HepG2 (cell line): Measurements from ENCODE around the gene C16orf87. TPM values are rescaled to one million over a fixed set of nuclear protein-coding genes. Genes with fewer than 3 reads are reported as not detected.

Source experiments
- ARID2 ChIP-seq: sonication (generic); formaldehyde crosslinking; IDR thresholded peaks from 2 replicates; pipeline ENCODE4 v1.8.1; 2022; ENCODE audit warnings: mild to moderate bottlenecking, missing genetic modification reagents, borderline replicate concordance
- ATM ChIP-seq: fragments of 450-650 bp; IDR thresholded peaks from 2 replicates; pipeline ENCODE4 v1.7.1; 2017; ENCODE audit warnings: mild to moderate bottlenecking, borderline replicate concordance
- CBX1 ChIP-seq: IDR thresholded peaks from one replicate; pipeline ENCODE4 v1.6.1; 2016; ENCODE audit warnings: antibody characterized with exemption, low read depth
- CCAR2 ChIP-seq: fragments of 200-400 bp; formaldehyde crosslinking; optimal IDR thresholded peaks from 2 replicates; pipeline ENCODE3; 2018; ENCODE audit warnings: low read depth, mild to moderate bottlenecking, low read length, moderate library complexity
- DNMT1 ChIP-seq: sonication (generic); formaldehyde crosslinking; IDR thresholded peaks from 2 replicates; pipeline ENCODE4 v1.5.1; 2020; ENCODE audit warnings: mild to moderate bottlenecking, missing genetic modification reagents
- ETV5 ChIP-seq: IDR thresholded peaks from 2 replicates; pipeline ENCODE4 v1.6.1; 2018; ENCODE audit warnings: missing biosample characterization, missing genetic modification reagents, inconsistent platforms, borderline replicate concordance
- FOXM1 ChIP-seq: sonication (generic); formaldehyde crosslinking; IDR thresholded peaks from 2 replicates; pipeline ENCODE4 v1.5.0; 2020; ENCODE audit warnings: missing genetic modification reagents
- GABPB1 ChIP-seq: IDR thresholded peaks from 2 replicates; pipeline ENCODE4 v1.6.1; 2016; ENCODE audit warnings: mild to moderate bottlenecking, missing genetic modification reagents, moderate library complexity, missing compliant biosample characterization
- KAT8 ChIP-seq: IDR thresholded peaks from 2 replicates; pipeline ENCODE4 v1.6.1; 2016; ENCODE audit warnings: missing genetic modification reagents, missing compliant biosample characterization
- KLF12 ChIP-seq: sonication (generic); formaldehyde crosslinking; IDR thresholded peaks from 2 replicates; pipeline ENCODE4 v1.4.0; 2020; ENCODE audit warnings: missing genetic modification reagents, borderline replicate concordance
- LRRFIP1 ChIP-seq: sonication (generic); formaldehyde crosslinking; conservative IDR thresholded peaks from 2 replicates; pipeline ENCODE4 v1.4.0; 2020; ENCODE audit warnings: missing genetic modification reagents
- MATR3 ChIP-seq: sonication (generic); formaldehyde crosslinking; IDR thresholded peaks from 2 replicates; pipeline ENCODE4 v1.4.0; 2020; ENCODE audit warnings: missing genetic modification reagents
- RARG ChIP-seq: sonication (generic); formaldehyde crosslinking; IDR thresholded peaks from 2 replicates; pipeline ENCODE4 v1.4.0; 2020; ENCODE audit warnings: low read depth, mild to moderate bottlenecking, missing genetic modification reagents
- SMARCE1 ChIP-seq: fragments of 450-650 bp; IDR thresholded peaks from 2 replicates; pipeline ENCODE4 v1.6.1; 2017; ENCODE audit warnings: borderline replicate concordance
- ZNF326 ChIP-seq: sonication (generic); formaldehyde crosslinking; IDR thresholded peaks from 2 replicates; pipeline ENCODE4 v1.4.0; 2020; ENCODE audit warnings: missing genetic modification reagents, borderline replicate concordance
- ZNF34 ChIP-seq: sonication (generic); formaldehyde crosslinking; IDR thresholded peaks from 2 replicates; pipeline ENCODE4 v1.4.0; 2020; ENCODE audit warnings: mild to moderate bottlenecking, missing genetic modification reagents, borderline replicate concordance
- ZNF354B ChIP-seq: sonication (generic); formaldehyde crosslinking; IDR thresholded peaks from 2 replicates; pipeline ENCODE4 v1.8.0; 2022; ENCODE audit warnings: mild to moderate bottlenecking, missing genetic modification reagents
- ZNF44 ChIP-seq: sonication (generic); formaldehyde crosslinking; IDR thresholded peaks from 2 replicates; pipeline ENCODE4 v1.5.1; 2020; ENCODE audit warnings: mild to moderate bottlenecking, missing genetic modification reagents
- polyA plus RNA-seq, 8 experiments: library from polyadenylated mRNA; depleted of rRNA in 3 of 8; stranded (reverse) in 7 of 8; unstranded in 1 of 8; fragments of >200 nt; fragmentation: Illumina TruSeq in 4 of 8; extraction: Trizol in 4 of 8; gene quantifications; 2 replicates each; pipeline versions ENCODE4 v1.2.1 to v1.2.3, GENCODE V29; 2011 to 2016; ENCODE audit warnings: low read depth in 4 of 8, missing spikeins in 1 of 8, mixed read lengths in 1 of 8; ENCODE audit not compliant: insufficient read depth in 1 of 8
- total RNA-seq, 5 experiments: library from RNA; depleted of rRNA; stranded (reverse); fragments of >200 nt; fragmentation: Illumina TruSeq; extraction: Trizol; gene quantifications; 2 replicates each; pipeline ENCODE4 v1.2.3, GENCODE V29; 2016; ENCODE audit warnings: low read depth in 1 of 5
- TF ChIP-seq, protein P1 (sequence below): sonication (generic); formaldehyde crosslinking; IDR thresholded peaks from 2 replicates; pipeline ENCODE4 v1.5.1; 2020; ENCODE audit warnings: missing genetic modification reagents, mild to moderate bottlenecking, borderline replicate concordance
- TF ChIP-seq, protein P2 (sequence below): sonication (generic); formaldehyde crosslinking; IDR thresholded peaks from 2 replicates; pipeline ENCODE4 v1.8.0; 2022; ENCODE audit warnings: low read depth, missing genetic modification reagents
- TF ChIP-seq, protein P3 (sequence below): sonication (generic); formaldehyde crosslinking; IDR thresholded peaks from 2 replicates; pipeline ENCODE4 v1.4.0; 2020; ENCODE audit warnings: missing genetic modification reagents, mild to moderate bottlenecking, borderline replicate concordance

C16orf87 gene
- total and polyA plus RNA-seq, 2 of the 13 experiments (the other 11 are each of a cell fraction or from before 2014, with no cell fraction given), result 8.6 to 19.5 TPM

- TF ChIP-seq, protein P1, sequence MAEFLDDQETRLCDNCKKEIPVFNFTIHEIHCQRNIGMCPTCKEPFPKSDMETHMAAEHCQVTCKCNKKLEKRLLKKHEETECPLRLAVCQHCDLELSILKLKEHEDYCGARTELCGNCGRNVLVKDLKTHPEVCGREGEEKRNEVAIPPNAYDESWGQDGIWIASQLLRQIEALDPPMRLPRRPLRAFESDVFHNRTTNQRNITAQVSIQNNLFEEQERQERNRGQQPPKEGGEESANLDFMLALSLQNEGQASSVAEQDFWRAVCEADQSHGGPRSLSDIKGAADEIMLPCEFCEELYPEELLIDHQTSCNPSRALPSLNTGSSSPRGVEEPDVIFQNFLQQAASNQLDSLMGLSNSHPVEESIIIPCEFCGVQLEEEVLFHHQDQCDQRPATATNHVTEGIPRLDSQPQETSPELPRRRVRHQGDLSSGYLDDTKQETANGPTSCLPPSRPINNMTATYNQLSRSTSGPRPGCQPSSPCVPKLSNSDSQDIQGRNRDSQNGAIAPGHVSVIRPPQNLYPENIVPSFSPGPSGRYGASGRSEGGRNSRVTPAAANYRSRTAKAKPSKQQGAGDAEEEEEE (CRISPR knock-in tag), result no peak
- TF ChIP-seq CCAR2, result no peak
- TF ChIP-seq ZNF44 (CRISPR knock-in tag), result peak; percentile 77; the same call in 1 of the 2 replicates
- TF ChIP-seq ZNF34 (CRISPR knock-in tag), result 0 out of 2 replicates have a peak, but pooled peaks have one; percentile 72
- no peak for TF ChIP-seq ZNF354B (CRISPR knock-in tag)
- TF ChIP-seq KLF12 (CRISPR knock-in tag), result no peak
- peak; percentile 19; the same call in 1 of the 2 replicates for TF ChIP-seq ETV5 (CRISPR knock-in tag)
- TF ChIP-seq FOXM1 (CRISPR knock-in tag), result no peak
- no peak for TF ChIP-seq GABPB1 (CRISPR knock-in tag)
- TF ChIP-seq ZNF326 (CRISPR knock-in tag), result no peak
- TF ChIP-seq ARID2 (CRISPR knock-in tag), result 0 out of 2 replicates have a peak, but pooled peaks have one; percentile 21
- TF ChIP-seq RARG (CRISPR knock-in tag), result no peak
- TF ChIP-seq, protein P2, sequence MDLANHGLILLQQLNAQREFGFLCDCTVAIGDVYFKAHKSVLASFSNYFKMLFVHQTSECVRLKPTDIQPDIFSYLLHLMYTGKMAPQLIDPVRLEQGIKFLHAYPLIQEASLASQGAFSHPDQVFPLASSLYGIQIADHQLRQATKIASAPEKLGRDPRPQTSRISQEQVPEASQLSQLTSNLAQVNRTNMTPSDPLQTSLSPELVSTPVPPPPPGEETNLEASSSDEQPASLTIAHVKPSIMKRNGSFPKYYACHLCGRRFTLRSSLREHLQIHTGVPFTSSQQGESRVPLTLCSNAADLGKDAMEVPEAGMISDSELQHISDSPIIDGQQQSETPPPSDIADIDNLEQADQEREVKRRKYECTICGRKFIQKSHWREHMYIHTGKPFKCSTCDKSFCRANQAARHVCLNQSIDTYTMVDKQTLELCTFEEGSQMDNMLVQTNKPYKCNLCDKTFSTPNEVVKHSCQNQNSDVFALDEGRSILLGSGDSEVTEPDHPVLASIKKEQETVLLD (CRISPR knock-in tag), result no peak
- no peak for TF ChIP-seq SMARCE1
- no peak for TF ChIP-seq DNMT1 (CRISPR knock-in tag)
- no peak for TF ChIP-seq MATR3 (CRISPR knock-in tag)
- TF ChIP-seq ATM, result no peak
- TF ChIP-seq LRRFIP1 (CRISPR knock-in tag), result no peak
- no peak for TF ChIP-seq CBX1
- TF ChIP-seq, protein P3, sequence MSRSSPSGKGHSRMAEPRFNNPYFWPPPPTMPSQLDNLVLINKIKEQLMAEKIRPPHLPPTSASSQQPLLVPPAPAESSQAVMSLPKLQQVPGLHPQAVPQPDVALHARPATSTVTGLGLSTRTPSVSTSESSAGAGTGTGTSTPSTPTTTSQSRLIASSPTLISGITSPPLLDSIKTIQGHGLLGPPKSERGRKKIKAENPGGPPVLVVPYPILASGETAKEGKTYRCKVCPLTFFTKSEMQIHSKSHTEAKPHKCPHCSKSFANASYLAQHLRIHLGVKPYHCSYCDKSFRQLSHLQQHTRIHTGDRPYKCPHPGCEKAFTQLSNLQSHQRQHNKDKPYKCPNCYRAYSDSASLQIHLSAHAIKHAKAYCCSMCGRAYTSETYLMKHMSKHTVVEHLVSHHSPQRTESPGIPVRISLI (CRISPR knock-in tag), result peak; percentile 63; the same call in 1 of the 2 replicates
- peak; percentile 69 for TF ChIP-seq KAT8 (CRISPR knock-in tag)
These were observed 22.9 kb upstream of the C16orf87 start (continued) for GRCh38 chr16:46853713-46854443.
